NB4 (cell line): ENCODE measurements around the gene NTN1.

Source experiments
- DNase-seq: peaks from one replicate; pipeline ENCODE4 v3.0.0; 2010; ENCODE audit warnings: low read depth
- H3K4me3 ChIP-seq: one replicate; pipeline ENCODE4 v1.5.1; 2011; ENCODE audit warnings: mild to moderate bottlenecking, low read depth, low read length, moderate library complexity
- CTCF ChIP-seq: IDR thresholded peaks from one replicate; pipeline ENCODE4 v1.5.1; 2012; ENCODE audit warnings: low read depth, low read length
- MAX ChIP-seq: IDR thresholded peaks from 2 replicates; pipeline ENCODE4 v1.6.1; 2011; ENCODE audit warnings: low read depth, low read length
- MYC ChIP-seq: IDR thresholded peaks from 2 replicates; pipeline ENCODE4 v1.6.1; 2011; ENCODE audit warnings: low read depth, low read length
- POLR2A ChIP-seq: IDR thresholded peaks from 2 replicates; pipeline ENCODE4 v1.6.1; 2011; ENCODE audit warnings: mild to moderate bottlenecking; ENCODE audit not compliant: insufficient read length; ENCODE audit errors: extremely low read depth

NTN1 gene

GRCh38 chr17:9279893-9280292, 258.6 kb downstream of the NTN1 start:
- no peak overlapping the region for H3K4me3 ChIP-seq
- no peak for TF ChIP-seq POLR2A
- TF ChIP-seq MAX: no peak
- no peak for TF ChIP-seq CTCF
- TF ChIP-seq MYC: no peak
- DNase-seq: no peak

GRCh38 chr17:9283909-9284308, 262.6 kb downstream of the NTN1 start:
- DNase-seq: no peak
- TF ChIP-seq MYC: no peak
- no peak for TF ChIP-seq MAX
- TF ChIP-seq POLR2A: no peak
- TF ChIP-seq CTCF: no peak
- H3K4me3 ChIP-seq: no peak overlapping the region

- no peak for TF ChIP-seq POLR2A
- no peak for TF ChIP-seq MYC
- TF ChIP-seq CTCF: no peak
- TF ChIP-seq MAX: no peak
- DNase-seq: no peak
- no peak overlapping the region for H3K4me3 ChIP-seq
Measured at GRCh38 chr17:9284884-9285283, 263.6 kb downstream of the NTN1 start.

GRCh38 chr17:9285602-9286427, 264.5 kb downstream of the NTN1 start:
- DNase-seq: no peak
- no peak overlapping the region for H3K4me3 ChIP-seq
- TF ChIP-seq MAX (no peak), CTCF (no peak), MYC (no peak), POLR2A (no peak)

GRCh38 chr17:9286434-9286833, 265.1 kb downstream of the NTN1 start:
- no peak overlapping the region for H3K4me3 ChIP-seq
- no peak for DNase-seq

More at GRCh38 chr17:9286434-9286833, 265.1 kb downstream of the NTN1 start:
- TF ChIP-seq POLR2A (no peak), MAX (no peak), MYC (no peak), CTCF (no peak)
